Measurements from ENCODE around the gene HDAC8.
"Not testable (repeated sequence)": the region's sequence is repeated elsewhere in the genome, so short reads cannot be mapped to it uniquely, and the experiment has no call there.

The HDAC8 gene

GRCh38 chrX:72368796-72369195, 203.8 kb downstream of the HDAC8 start:
- DNase-seq = no peak

GRCh38 chrX:72367516-72367915, 205.1 kb downstream of the HDAC8 start:
- no peak for DNase-seq

- DNase-seq = no peak
Measured at GRCh38 chrX:72366701-72367454, 205.8 kb downstream of the HDAC8 start.

GRCh38 chrX:72366178-72366577, 206.5 kb downstream of the HDAC8 start:
- DNase-seq = no peak

GRCh38 chrX:72365126-72365525, 207.5 kb downstream of the HDAC8 start:
- no peak for DNase-seq

- DNase-seq = no peak
Measured at GRCh38 chrX:72360326-72360725, 212.3 kb downstream of the HDAC8 start.

- no peak for DNase-seq
Measured at GRCh38 chrX:72358313-72358712, 214.3 kb downstream of the HDAC8 start.

- DNase-seq = no peak
Measured at GRCh38 chrX:72352786-72353185, 219.9 kb downstream of the HDAC8 start.

GRCh38 chrX:72351606-72352334, 220.9 kb downstream of the HDAC8 start:
- DNase-seq = no peak

GRCh38 chrX:72349190-72349589, 223.5 kb downstream of the HDAC8 start:
- DNase-seq = no peak

- no peak for DNase-seq
Measured at GRCh38 chrX:72348247-72348979, 224.2 kb downstream of the HDAC8 start.

GRCh38 chrX:72347366-72347765, 225.3 kb downstream of the HDAC8 start:
- no peak for DNase-seq

GRCh38 chrX:72346302-72346949, 226.2 kb downstream of the HDAC8 start:
- no peak for DNase-seq

- DNase-seq = no peak
Measured at GRCh38 chrX:72340626-72341025, 232.0 kb downstream of the HDAC8 start.

- DNase-seq = no peak
Measured at GRCh38 chrX:72340041-72340440, 232.6 kb downstream of the HDAC8 start.

- DNase-seq = no peak
Measured at GRCh38 chrX:72330131-72330530, 242.5 kb downstream of the HDAC8 start.

- no peak for DNase-seq
Measured at GRCh38 chrX:72326605-72327300, 245.9 kb downstream of the HDAC8 start.

GRCh38 chrX:72319651-72320050, 253.0 kb downstream of the HDAC8 start:
- DNase-seq = not testable (repeated sequence)

- DNase-seq = no peak
Measured at GRCh38 chrX:72317139-72317538, 255.5 kb downstream of the HDAC8 start.

GRCh38 chrX:72316408-72317110, 256.1 kb downstream of the HDAC8 start:
- DNase-seq = no peak

- no peak for DNase-seq
Measured at GRCh38 chrX:72314881-72315280, 257.8 kb downstream of the HDAC8 start.
